ENCODE results near the gene FADS1. TPM values are rescaled to one million over a fixed set of nuclear protein-coding genes. Genes with fewer than 3 reads are reported as not detected.

FADS1 gene
- polyA plus RNA-seq, 1 donor (not counting 4 experiments of a cell fraction or from before 2014, with no cell fraction given): 34.0 TPM

- peaks cover 6 to 26% of the 10 kb centered on the region in 2 experiments for H3K36me3 ChIP-seq (ENCODE audit: control insufficient read depth in 2 of 2, extremely low read depth in 1 of 2, insufficient read depth in 2 of 2, low read length in 2 of 2)
- peaks cover 2% of the 10 kb centered on the region for H3K79me2 ChIP-seq (ENCODE audit: control insufficient read depth, insufficient read depth, low read length)
- H3K4me1 ChIP-seq (ENCODE audit: control insufficient read depth, extremely low read depth, insufficient read depth, low read length): no peaks in the 10 kb centered on the region
- no peaks in the 10 kb centered on the region for H4K20me1 ChIP-seq (ENCODE audit: control insufficient read depth, extremely low read depth, insufficient read depth, low read length)
- H3K4me3 ChIP-seq (ENCODE audit: control insufficient read depth in 2 of 3, extremely low read depth in 1 of 3, insufficient read depth in 2 of 3, low read depth in 1 of 3, low read length in 3 of 3): no peak overlapping the region
- peaks cover 3% of the 10 kb centered on the region for H3K9me1 ChIP-seq (ENCODE audit: control insufficient read depth, extremely low read depth, insufficient read depth, low read length)
- no peak for TF ChIP-seq CTCF (optimal IDR thresholded peaks at IDR 0.05 in 1 of 3, IDR thresholded peaks at IDR 0.05 in 1 of 3, conservative IDR thresholded peaks at IDR 0.05 in 1 of 3; ENCODE audit: extremely low read depth in 1 of 3, insufficient read depth in 2 of 3, low read length in 3 of 3)
- no peak for TF ChIP-seq EZH2 (IDR thresholded peaks at IDR 0.05; ENCODE audit: low read length)
- H3K9me3 ChIP-seq (ENCODE audit: control insufficient read depth, low read depth, low read length): no peaks in the 10 kb centered on the region
- no peaks in the 10 kb centered on the region for H3K27me3 ChIP-seq (ENCODE audit: control insufficient read depth, extremely low read depth, insufficient read depth, low read length)
- FAIRE-seq: no peak
- no peak for DNase-seq (ENCODE audit: low read depth, low spot score)
- dilution Hi-C loops (cut with MboI; ENCODE audit: extremely low pct_ligation_motif_present, low sequenced_read_pairs): no loop called here
- H3K27ac ChIP-seq (ENCODE audit: control insufficient read depth, insufficient read depth, low read length): no peak overlapping the region
- H2AFZ ChIP-seq (ENCODE audit: control insufficient read depth, low read length): no peak overlapping the region
- H3K9ac ChIP-seq (ENCODE audit: control insufficient read depth, extremely low read depth, insufficient read depth, low read length): no peak overlapping the region
- no peak overlapping the region for H3K4me2 ChIP-seq (ENCODE audit: control insufficient read depth, extremely low read depth, insufficient read depth, low read depth, low read length)
Observed at GRCh38 chr11:61802605-61803004, 14.2 kb downstream of the FADS1 start.

GRCh38 chr11:61800331-61801281 is 16.2 kb downstream of the FADS1 start:
- H3K36me3 ChIP-seq (ENCODE audit: control insufficient read depth in 2 of 2, extremely low read depth in 1 of 2, insufficient read depth in 2 of 2, low read length in 2 of 2): peaks cover 12 to 21% of the 10 kb centered on the region in 2 experiments
- H3K27ac ChIP-seq (ENCODE audit: control insufficient read depth, insufficient read depth, low read length): no peak overlapping the region
- no peak for FAIRE-seq

More at GRCh38 chr11:61800331-61801281, 16.2 kb downstream of the FADS1 start:
- Histone ChIP-seq H3K4me3 (ENCODE audit: control insufficient read depth in 2 of 3, extremely low read depth in 1 of 3, insufficient read depth in 2 of 3, low read depth in 1 of 3, low read length in 3 of 3) (no peak overlapping the region), H3K4me2 (ENCODE audit: control insufficient read depth, extremely low read depth, insufficient read depth, low read depth, low read length) (no peak overlapping the region), H4K20me1 (ENCODE audit: control insufficient read depth, extremely low read depth, insufficient read depth, low read length) (no peaks in the 10 kb centered on the region), H3K27me3 (ENCODE audit: control insufficient read depth, extremely low read depth, insufficient read depth, low read length) (no peaks in the 10 kb centered on the region), H3K79me2 (ENCODE audit: control insufficient read depth, insufficient read depth, low read length) (peaks cover 15% of the 10 kb centered on the region), H3K9ac (ENCODE audit: control insufficient read depth, extremely low read depth, insufficient read depth, low read length) (no peak overlapping the region), H3K9me3 (ENCODE audit: control insufficient read depth, low read depth, low read length) (no peaks in the 10 kb centered on the region), H2AFZ (ENCODE audit: control insufficient read depth, low read length) (no peak overlapping the region), H3K9me1 (ENCODE audit: control insufficient read depth, extremely low read depth, insufficient read depth, low read length) (peaks cover 3% of the 10 kb centered on the region), H3K4me1 (ENCODE audit: control insufficient read depth, extremely low read depth, insufficient read depth, low read length) (no peaks in the 10 kb centered on the region)
- dilution Hi-C loops (cut with MboI; ENCODE audit: extremely low pct_ligation_motif_present, low sequenced_read_pairs): no loop called here
- no peak for TF ChIP-seq CTCF (optimal IDR thresholded peaks at IDR 0.05 in 1 of 3, IDR thresholded peaks at IDR 0.05 in 1 of 3, conservative IDR thresholded peaks at IDR 0.05 in 1 of 3; ENCODE audit: extremely low read depth in 1 of 3, insufficient read depth in 2 of 3, low read length in 3 of 3)
- no peak for DNase-seq (ENCODE audit: low read depth, low spot score)

All from keratinocyte (primary cell).